Left renal cortex interstitium (tissue), 4 donors: ENCODE data around the gene PHF3. TPM values are rescaled to one million over a fixed set of nuclear protein-coding genes. Genes with fewer than 3 reads are reported as not detected.

ENCODE experiments used
- DNase-seq, 4 donors: peaks; one replicate each; pipeline ENCODE4 v3.0.0-alpha.2; 2013; ENCODE audit warnings: low read depth in 4 of 4, low spot score in 2 of 4, missing footprints in 1 of 4
- polyA plus RNA-seq, 4 donors: library from polyadenylated mRNA; unstranded; fragments of 120-200 nt; gene quantifications; one replicate each; pipeline ENCODE4 v1.2.1, GENCODE V29; 2013; ENCODE audit not compliant: insufficient read length in 4 of 4

Gene PHF3
- polyA plus RNA-seq: 10 to 100 TPM; 55.4 to 68.6 (median 58.9) TPM

- peak; percentile 74 to 84 (median 82) for DNase-seq
These were observed at the start of gene PHF3 for GRCh38 chr6:63635588-63636517. Gene PHF3 (plus strand): TSS chr6:63635802. CDS start chr6:63646552, 10,750 bp downstream.

GRCh38 chr6:63589952-63590411 lies 45.6 kb upstream of the PHF3 start:
- DNase-seq: no peak

- DNase-seq: no peak
These were observed 42.7 kb upstream of the PHF3 start for GRCh38 chr6:63592886-63593285.

- DNase-seq: peak in 1 of 4 donors; percentile 9
These were observed 38.2 kb upstream of the PHF3 start for GRCh38 chr6:63597141-63598048.

GRCh38 chr6:63598049-63599036 lies 37.3 kb upstream of the PHF3 start:
- DNase-seq: peak; percentile 41 to 75 (median 62)

- DNase-seq: no peak
These were observed 36.4 kb upstream of the PHF3 start for GRCh38 chr6:63599243-63599642.

GRCh38 chr6:63600136-63600535 lies 35.5 kb upstream of the PHF3 start:
- DNase-seq: no peak

GRCh38 chr6:63609231-63609630 lies 26.4 kb upstream of the PHF3 start:
- DNase-seq: no peak

- no peak for DNase-seq
These were observed 24.7 kb upstream of the PHF3 start for GRCh38 chr6:63610944-63611343.

GRCh38 chr6:63611560-63611959 lies 24.0 kb upstream of the PHF3 start:
- no peak for DNase-seq

GRCh38 chr6:63615590-63615989 lies 20.0 kb upstream of the PHF3 start:
- DNase-seq: no peak

GRCh38 chr6:63624091-63624490 lies 11.5 kb upstream of the PHF3 start:
- no peak for DNase-seq

- DNase-seq: no peak
These were observed 5.1 kb upstream of the PHF3 start for GRCh38 chr6:63630466-63630865.

GRCh38 chr6:63634630-63635029 lies 972 bp upstream of the PHF3 start:
- no peak for DNase-seq

GRCh38 chr6:63635215-63635587 lies 401 bp upstream of the PHF3 start:
- DNase-seq: peak in 1 of 4 donors; percentile 39

GRCh38 chr6:63636518-63637021 lies 968 bp downstream of the PHF3 start:
- peak; percentile 36 to 67 (median 47) for DNase-seq

- no peak for DNase-seq
These were observed 2.4 kb downstream of the PHF3 start for GRCh38 chr6:63637865-63638445.

GRCh38 chr6:63640062-63640461 lies 4.5 kb downstream of the PHF3 start:
- DNase-seq: no peak

- no peak for DNase-seq
These were observed 8.3 kb downstream of the PHF3 start for GRCh38 chr6:63643862-63644261.
